Tibial nerve (tissue), 4 donors: Measurements from ENCODE around the gene ZNF254.
"Not testable (repeated sequence)": the region's sequence is repeated elsewhere in the genome, so short reads cannot be mapped to it uniquely, and the experiment has no call there.

Experiments used
- CTCF ChIP-seq, 5 experiments: fragments of 200-600 bp in 3 of 5; fragments of 450-650 bp in 2 of 5; sonication (generic) in 3 of 5; IDR thresholded peaks; one replicate each; pipeline ENCODE4 v1.5.1; 2016 to 2019; ENCODE audit warnings: antibody characterized with exemption in 5 of 5, mild to moderate bottlenecking in 3 of 5, moderate library complexity in 2 of 5
- EP300 ChIP-seq, 2 donors: sonication (generic); formaldehyde crosslinking; IDR thresholded peaks; one replicate each; pipeline ENCODE4 v1.6.1; 2017; ENCODE audit warnings: antibody characterized with exemption in 2 of 2, mild to moderate bottlenecking in 1 of 2
- POLR2A ChIP-seq, 2 donors: fragments of 450-650 bp; IDR thresholded peaks; one replicate each; pipeline ENCODE4 v1.6.1; 2017; ENCODE audit warnings: antibody characterized with exemption in 2 of 2, mild to moderate bottlenecking in 2 of 2, moderate library complexity in 2 of 2

GRCh38 chr19:24041326-24041725, 45.7 kb upstream of the ZNF254 start:
- not testable (repeated sequence) for TF ChIP-seq EP300, CTCF, POLR2A (IDR thresholded peaks at IDR 0.05)
